Fibroblast of peridontal ligament (primary cell): ENCODE results near the gene HRAS.
"Not testable (repeated sequence)": the region's sequence is repeated elsewhere in the genome, so short reads cannot be mapped to it uniquely, and the experiment has no call there.

Experiments
- DNase-seq: peaks from one replicate; pipeline ENCODE4 v3.0.0-alpha.2; 2010; ENCODE audit errors: extremely low read depth

The HRAS gene

DNA sequence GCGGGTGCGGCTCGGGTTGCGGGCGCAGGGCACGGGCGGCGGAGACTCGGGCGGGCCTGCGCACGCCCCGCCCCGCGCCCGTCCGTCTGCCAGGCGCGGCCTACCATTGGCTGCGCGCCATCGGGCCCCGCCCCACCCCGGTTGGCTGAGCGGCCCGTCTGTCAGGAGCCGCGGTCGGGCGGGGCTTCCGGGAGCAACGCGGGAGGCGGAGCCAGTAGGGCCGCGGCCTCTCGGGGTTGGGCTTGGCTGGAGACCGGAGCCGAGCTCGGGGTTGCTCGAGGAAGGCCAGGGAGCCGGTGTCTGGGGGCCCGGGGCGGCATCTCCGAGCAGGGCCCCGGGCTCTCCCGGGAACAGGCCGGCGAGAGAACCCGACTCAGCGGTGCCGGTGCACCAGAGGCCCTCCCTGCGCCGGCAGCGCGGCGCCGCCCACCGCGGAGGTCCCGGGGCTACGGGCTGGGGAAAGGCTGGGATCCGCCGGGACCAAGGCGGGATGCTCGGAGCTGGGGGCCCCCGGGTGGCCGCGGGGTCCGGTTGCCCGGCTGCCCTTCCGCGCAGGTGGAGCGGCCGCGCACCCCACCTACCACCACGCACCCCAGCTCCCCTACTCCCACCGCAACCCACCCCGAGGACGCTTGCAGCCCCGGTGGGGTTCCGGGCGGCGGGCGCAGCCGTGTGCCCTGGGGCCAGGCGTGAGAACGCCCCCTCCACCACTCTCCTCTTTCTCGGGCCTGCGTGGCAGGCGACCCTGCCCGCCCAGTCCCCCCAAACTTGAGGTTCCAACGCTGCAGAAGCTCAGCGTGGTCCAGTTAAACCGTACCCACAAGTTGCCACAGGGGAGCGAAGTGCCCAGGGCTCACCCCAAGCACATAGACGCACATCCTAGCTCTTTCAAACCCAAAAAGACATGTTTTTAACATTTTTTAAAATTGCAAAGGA is at the start of gene HRAS:
TSS of gene HRAS (minus strand) at position 58 of the 936 bp plus-strand sequence.
- peak; percentile 90 for DNase-seq

DNA sequence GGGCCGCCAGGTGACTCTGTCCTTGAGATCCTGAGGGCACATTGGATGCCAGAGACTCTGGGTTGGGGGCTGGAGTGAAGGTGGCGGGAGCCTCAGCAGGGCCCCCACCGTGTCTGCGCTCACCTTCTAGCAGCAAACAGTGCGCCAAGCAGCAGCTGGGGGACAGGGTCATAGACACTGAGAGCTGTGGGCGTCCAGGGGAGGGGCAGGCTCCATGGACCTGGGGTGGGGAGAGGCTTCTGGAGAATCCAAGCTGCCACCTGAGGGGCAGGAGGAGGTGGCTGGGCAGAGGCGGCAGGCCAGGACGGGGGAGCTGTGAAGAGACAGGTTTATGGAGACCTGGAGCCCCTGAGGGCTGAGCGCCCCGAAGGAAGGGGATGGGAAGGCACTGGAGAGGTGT is 48.9 kb upstream of the HRAS start:
- DNase-seq = no peak

DNA sequence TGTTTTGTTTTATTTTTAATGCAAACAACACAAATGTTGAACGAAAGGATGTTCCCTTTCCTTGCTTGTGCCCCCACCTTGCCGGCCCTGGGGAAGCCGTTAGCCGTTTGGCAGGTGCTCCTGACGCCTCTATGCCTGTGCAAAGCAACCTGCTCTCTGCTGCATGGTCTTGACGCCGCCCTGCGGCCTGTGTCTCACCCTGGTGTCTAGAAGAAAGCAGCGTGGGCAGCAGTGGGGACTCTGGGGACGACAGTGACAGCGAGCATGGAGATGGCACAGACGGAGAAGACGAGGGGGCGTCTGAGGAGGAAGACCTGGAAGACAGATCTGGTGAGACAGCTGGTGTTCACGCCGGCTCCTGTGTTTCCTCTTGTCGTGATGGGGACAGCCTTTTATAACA is 46.4 kb upstream of the HRAS start:
- DNase-seq = no peak

- no peak for DNase-seq
These were observed 46.0 kb upstream of the HRAS start for GRCh38 chr11:581342-581741.

- peak; percentile 7 for DNase-seq
These were observed 44.6 kb upstream of the HRAS start for GRCh38 chr11:579830-580601.

GRCh38 chr11:578276-579035 is 43.1 kb upstream of the HRAS start:
- DNase-seq = no peak

DNA sequence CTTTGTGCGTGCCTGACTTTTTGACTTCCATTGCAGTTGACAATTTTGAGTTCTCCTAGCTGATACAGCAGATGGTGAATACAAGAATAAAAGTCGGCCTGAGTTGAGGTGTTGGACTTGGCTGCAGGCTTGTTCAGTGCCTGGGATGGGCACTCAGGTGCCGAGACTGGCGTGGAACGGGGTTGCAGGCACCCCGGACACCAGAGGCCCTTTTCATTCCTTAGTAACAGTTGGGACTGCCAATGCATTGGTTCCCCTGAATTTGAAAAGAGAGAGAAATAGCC is 42.2 kb upstream of the HRAS start:
- no peak for DNase-seq

DNA sequence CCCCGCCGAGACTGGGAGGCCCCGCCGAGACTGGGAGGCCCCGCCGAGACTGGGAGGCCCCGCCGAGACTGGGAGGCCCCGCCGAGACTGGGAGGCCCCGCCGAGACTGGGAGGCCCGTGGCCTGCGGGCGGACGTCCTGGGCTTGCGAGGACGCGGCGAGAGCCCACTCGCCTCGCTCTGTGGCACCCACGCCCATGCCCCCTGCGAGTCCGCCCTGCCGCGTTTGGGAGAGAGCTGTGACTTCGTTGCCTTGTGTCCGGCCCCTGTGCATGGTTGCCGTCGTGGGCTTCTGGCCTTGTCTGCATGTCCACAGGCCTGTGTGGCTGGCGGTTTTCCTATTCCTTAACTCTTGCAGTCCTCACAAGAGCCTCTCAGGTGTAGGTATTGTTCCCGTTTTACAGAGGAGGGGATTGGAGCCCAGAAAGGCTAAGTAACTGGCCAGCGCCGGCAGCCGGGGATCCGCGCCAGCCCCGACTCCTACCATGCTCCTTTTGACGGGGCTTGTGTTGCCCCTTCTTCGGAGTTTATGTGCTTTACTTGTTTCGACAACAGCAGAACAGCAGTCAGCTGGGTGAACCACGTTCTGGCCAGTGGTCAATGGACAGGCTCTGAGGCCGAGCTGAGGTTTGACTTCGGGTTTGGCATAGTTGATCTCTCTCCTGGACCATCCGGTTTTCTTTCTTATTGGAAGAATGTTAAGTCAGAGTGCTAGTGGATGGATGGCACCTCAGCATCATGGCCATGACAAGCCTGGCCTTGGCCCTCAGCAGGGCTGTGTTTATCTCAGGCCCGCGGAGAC is 41.6 kb upstream of the HRAS start:
- peak; percentile 15 for DNase-seq

- DNase-seq = peak; percentile 93
These were observed 40.8 kb upstream of the HRAS start, which contains the start of gene PHRF1 for GRCh38 chr11:575996-576768. TSS of gene PHRF1 (plus strand) at chr11:576470. CDS start at chr11:581513, 5,043 bp downstream.

DNA sequence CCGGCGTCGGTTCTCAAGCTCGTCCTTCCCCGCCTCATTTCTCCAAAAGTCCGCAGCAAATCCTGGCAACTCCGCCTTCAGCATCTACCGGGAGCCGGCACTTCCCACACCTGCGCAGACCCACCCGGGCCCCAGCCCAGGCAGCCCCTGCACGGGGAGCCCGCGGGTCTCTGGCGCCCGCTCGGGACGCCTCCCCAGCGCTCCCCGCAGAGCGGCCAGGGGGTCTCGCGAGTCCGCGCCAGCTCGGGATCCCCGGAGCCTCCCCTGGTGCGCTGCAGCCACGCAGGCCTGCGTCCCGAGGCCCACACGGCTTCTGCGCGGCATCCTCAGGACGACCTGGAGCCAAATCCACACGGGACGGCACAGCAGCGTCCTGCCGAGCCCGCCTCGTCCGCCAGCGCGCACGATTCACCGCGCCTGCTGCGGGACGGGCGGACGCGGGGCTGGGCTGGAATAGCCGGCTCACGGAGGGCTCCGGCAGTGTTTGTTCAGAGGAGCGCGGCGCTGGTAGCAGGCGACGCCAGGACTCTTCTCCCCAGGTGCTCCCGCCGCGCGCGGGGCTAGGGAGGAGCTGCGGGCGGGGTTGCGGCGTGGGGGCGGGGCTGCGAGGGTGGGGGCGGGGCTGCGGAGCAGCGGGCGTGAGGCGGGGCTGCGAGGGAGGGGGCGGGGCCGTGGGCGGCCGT is 40.1 kb upstream of the HRAS start:
- DNase-seq = peak; percentile 5

GRCh38 chr11:574632-575312 is 39.4 kb upstream of the HRAS start:
- DNase-seq = no peak

- DNase-seq = not testable (repeated sequence)
These were observed 38.7 kb upstream of the HRAS start for GRCh38 chr11:574031-574570.

DNA sequence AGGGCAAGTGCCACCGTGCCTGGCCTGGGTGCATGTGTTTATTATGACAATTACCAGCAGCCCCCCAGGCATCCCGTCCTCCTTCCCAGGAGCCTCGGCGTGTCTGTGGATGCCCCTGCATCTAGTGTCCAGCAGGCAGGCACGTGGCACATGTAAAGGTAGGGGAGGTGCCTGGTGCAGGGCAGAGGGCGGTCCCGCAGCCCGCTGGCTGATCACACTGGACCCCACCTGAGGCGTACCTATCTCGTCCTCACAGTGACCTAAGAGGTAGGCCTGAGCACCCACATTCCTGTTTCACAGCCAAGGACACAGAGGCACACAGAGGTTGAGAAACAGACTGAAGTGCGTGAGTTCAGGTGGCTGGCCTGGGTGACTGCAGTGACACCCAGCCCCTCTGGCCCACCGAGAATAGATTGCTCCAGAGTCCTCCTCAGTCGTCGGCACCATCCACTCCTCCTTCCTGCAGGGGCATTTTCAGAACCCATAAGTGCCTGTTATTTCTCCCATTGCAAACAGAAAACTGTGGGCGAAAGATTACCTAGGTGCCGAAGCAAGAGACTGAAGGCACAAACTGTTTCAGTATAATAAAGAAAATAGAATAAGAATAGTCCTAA is 37.9 kb upstream of the HRAS start:
- DNase-seq = no peak

DNA sequence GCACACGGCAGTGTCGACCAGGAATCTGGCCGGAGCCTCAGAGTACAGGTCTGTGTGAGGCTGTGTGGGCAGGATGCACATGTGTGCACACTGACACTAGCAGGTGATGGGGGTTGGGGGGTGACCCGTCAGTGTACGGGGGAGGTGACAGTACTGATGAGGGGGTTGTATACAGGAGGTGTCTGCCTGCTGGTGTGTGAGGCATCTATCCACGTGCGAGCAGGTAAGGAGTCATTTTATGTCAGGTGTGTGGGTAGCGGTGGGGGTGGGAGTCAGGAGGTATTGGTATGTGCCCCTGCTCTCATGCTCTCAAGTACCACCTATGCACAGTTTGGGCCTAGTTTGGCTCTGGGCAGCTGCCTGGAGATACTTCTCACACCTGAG is 36.4 kb upstream of the HRAS start:
- no peak for DNase-seq

- no peak for DNase-seq
These were observed 33.9 kb upstream of the HRAS start for GRCh38 chr11:569158-569885.

GRCh38 chr11:568306-569157 is 33.2 kb upstream of the HRAS start:
- DNase-seq = peak; percentile 76
